ENCODE results near the gene FAXDC2.

The FAXDC2 gene

GRCh38 chr5:154893381-154893780, 43.0 kb upstream of the FAXDC2 start:
- no peak for DNase-seq (ENCODE audit: low read depth)
- TF ChIP-seq CTCF (IDR thresholded peaks at IDR 0.05; ENCODE audit: control insufficient read depth, extremely low read depth, insufficient read depth): no peak
- no peak overlapping the region for H3K4me3 ChIP-seq (ENCODE audit: low read depth, low read length)

GRCh38 chr5:154892369-154892771, 42.0 kb upstream of the FAXDC2 start:
- no peak for DNase-seq (ENCODE audit: low read depth)
- no peak for TF ChIP-seq CTCF (IDR thresholded peaks at IDR 0.05; ENCODE audit: control insufficient read depth, extremely low read depth, insufficient read depth)
- H3K4me3 ChIP-seq (ENCODE audit: low read depth, low read length): no peak overlapping the region

DNA sequence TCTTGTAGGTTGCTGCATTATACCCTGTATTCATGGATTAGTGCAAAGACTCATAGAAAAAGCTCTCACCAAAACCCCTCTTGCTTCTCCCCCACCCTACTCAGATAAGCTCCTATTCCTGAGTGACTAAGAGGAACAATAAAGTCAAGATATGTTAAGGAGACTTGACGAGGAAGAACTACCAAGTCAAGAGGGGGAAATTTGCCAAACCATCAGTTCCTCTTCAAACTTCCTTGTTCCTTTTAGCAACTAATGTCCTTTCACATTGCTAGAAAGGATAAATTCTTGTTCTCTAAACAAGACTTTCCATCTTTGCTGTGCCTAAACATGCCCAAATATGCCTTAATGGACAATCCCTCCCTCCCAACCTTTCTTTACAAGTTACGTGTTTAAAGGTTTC, 35.0 kb upstream of the FAXDC2 start:
- no peak overlapping the region for H3K4me3 ChIP-seq (ENCODE audit: low read depth, low read length)
- TF ChIP-seq CTCF (IDR thresholded peaks at IDR 0.05; ENCODE audit: control insufficient read depth, extremely low read depth, insufficient read depth): no peak
- DNase-seq (ENCODE audit: low read depth): no peak

GRCh38 chr5:154884424-154884823, 34.0 kb upstream of the FAXDC2 start:
- no peak for DNase-seq (ENCODE audit: low read depth)
- no peak for TF ChIP-seq CTCF (IDR thresholded peaks at IDR 0.05; ENCODE audit: control insufficient read depth, extremely low read depth, insufficient read depth)
- H3K4me3 ChIP-seq (ENCODE audit: low read depth, low read length): no peak overlapping the region

GRCh38 chr5:154881986-154882385, 31.6 kb upstream of the FAXDC2 start:
- H3K4me3 ChIP-seq (ENCODE audit: low read depth, low read length): no peak overlapping the region
- no peak for TF ChIP-seq CTCF (IDR thresholded peaks at IDR 0.05; ENCODE audit: control insufficient read depth, extremely low read depth, insufficient read depth)
- no peak for DNase-seq (ENCODE audit: low read depth)

DNA sequence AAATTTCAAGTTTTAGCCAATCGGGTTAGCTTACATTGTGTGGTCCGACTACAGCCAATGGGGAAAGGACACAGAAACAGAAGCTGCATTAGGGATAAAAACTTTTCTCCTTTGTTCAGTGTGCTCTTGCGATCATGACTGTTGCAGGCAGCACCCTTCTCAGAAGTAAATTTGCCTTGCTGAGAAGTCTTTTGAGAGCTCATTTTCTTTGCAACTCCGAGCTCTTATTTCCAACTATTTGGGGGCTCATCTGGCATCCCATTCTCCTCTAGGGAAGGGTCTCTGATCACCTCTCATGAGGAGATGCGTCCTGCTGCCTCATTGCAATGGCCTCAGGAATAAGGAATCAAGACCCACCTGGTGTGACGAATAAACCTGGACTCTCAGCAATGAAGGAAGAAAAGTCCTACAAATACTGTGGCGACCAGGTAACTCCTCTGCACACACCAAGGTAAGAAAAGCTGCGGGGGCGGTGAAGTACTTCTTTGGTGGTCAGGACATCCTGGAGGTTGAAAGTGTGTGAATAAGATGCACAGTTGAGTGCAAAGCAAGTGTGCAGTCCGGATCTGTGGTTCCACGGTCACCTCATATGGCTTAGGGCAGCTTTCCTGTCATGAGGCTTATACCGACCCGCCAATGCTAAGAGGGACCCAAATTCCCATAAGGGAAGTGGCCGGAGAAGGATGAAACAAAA, 28.4 kb upstream of the FAXDC2 start:
- H3K4me3 ChIP-seq (ENCODE audit: low read depth, low read length): no peak overlapping the region
- DNase-seq (ENCODE audit: low read depth): no peak
- TF ChIP-seq CTCF (IDR thresholded peaks at IDR 0.05; ENCODE audit: control insufficient read depth, extremely low read depth, insufficient read depth): no peak

- no peak for DNase-seq (ENCODE audit: low read depth)
Measured at GRCh38 chr5:154873791-154874331, 23.5 kb upstream of the FAXDC2 start.

More at GRCh38 chr5:154873791-154874331, 23.5 kb upstream of the FAXDC2 start:
- TF ChIP-seq CTCF (IDR thresholded peaks at IDR 0.05; ENCODE audit: control insufficient read depth, extremely low read depth, insufficient read depth): no peak
- no peak overlapping the region for H3K4me3 ChIP-seq (ENCODE audit: low read depth, low read length)

All from LNCaP clone FGC (cell line).